Fibroblast of lung (primary cell): Measurements from ENCODE around the gene RANBP9. TPM values are rescaled to one million over a fixed set of nuclear protein-coding genes. Genes with fewer than 3 reads are reported as not detected.

Experiments used
- DNase-seq, 2 donors: peaks; one replicate each; pipeline versions ENCODE4 v3.0.0 to v3.0.0-alpha.2; 2010; ENCODE audit warnings: low read depth in 2 of 2
- H2AFZ ChIP-seq: 2 replicates; pipeline ENCODE4 v1.5.1; 2012; ENCODE audit warnings: low read length, control low read depth, inconsistent platforms
- H3K27ac ChIP-seq: 2 replicates; pipeline ENCODE4 v1.5.1; 2011; ENCODE audit warnings: low read length, control low read depth; ENCODE audit not compliant: insufficient read depth
- H3K27me3 ChIP-seq: 2 replicates; pipeline ENCODE4 v1.5.1; 2011; ENCODE audit warnings: mild to moderate bottlenecking, low read length; ENCODE audit not compliant: control insufficient read depth, insufficient read depth
- H3K36me3 ChIP-seq: 2 replicates; pipeline ENCODE4 v1.5.1; 2011; ENCODE audit warnings: low read length; ENCODE audit not compliant: control insufficient read depth, insufficient read depth
- H3K4me1 ChIP-seq: 2 replicates; pipeline ENCODE4 v1.5.1; 2011; ENCODE audit warnings: low read length; ENCODE audit not compliant: control insufficient read depth, insufficient read depth; ENCODE audit errors: extremely low read depth
- H3K4me2 ChIP-seq: 2 replicates; pipeline ENCODE4 v1.5.1; 2011; ENCODE audit warnings: low read length, control low read depth; ENCODE audit not compliant: insufficient read depth; ENCODE audit errors: extremely low read depth
- H3K4me3 ChIP-seq, 4 experiments: fragments of 200-600 bp in 1 of 4; sonication (generic) in 1 of 4; replicated peaks in 1 of 4; 2 replicates each; pipeline ENCODE4 v1.5.1; 2011 to 2016; ENCODE audit warnings: low read length in 4 of 4, low read depth in 3 of 4, mild to moderate bottlenecking in 3 of 4, control low read depth in 2 of 4, inconsistent platforms in 1 of 4, mixed read lengths in 1 of 4; ENCODE audit not compliant: insufficient read depth in 1 of 4; ENCODE audit errors: control extremely low read depth in 1 of 4
- H3K79me2 ChIP-seq: 2 replicates; pipeline ENCODE4 v1.5.1; 2012; ENCODE audit warnings: mild to moderate bottlenecking, low read length, inconsistent platforms; ENCODE audit not compliant: control insufficient read depth, insufficient read depth
- H3K9ac ChIP-seq: 2 replicates; pipeline ENCODE4 v1.5.1; 2011; ENCODE audit warnings: mild to moderate bottlenecking, low read length, control low read depth; ENCODE audit not compliant: insufficient read depth
- H3K9me3 ChIP-seq: 2 replicates; pipeline ENCODE4 v1.5.1; 2012; ENCODE audit warnings: low read depth, low read length; ENCODE audit not compliant: control insufficient read depth, insufficient read depth
- H4K20me1 ChIP-seq: 2 replicates; pipeline ENCODE4 v1.5.1; 2011; ENCODE audit warnings: low read length; ENCODE audit not compliant: control insufficient read depth, insufficient read depth; ENCODE audit errors: extremely low read depth
- EZH2 ChIP-seq: IDR thresholded peaks from 2 replicates; pipeline ENCODE4 v1.5.1; 2012; ENCODE audit warnings: low read length, control low read depth, mild to moderate bottlenecking; ENCODE audit errors: missing control alignments
- polyA plus RNA-seq, 2 donors: library from polyadenylated mRNA; depleted of rRNA in 1 of 2; stranded (reverse) in 1 of 2; unstranded in 1 of 2; fragments of >200 nt; gene quantifications; 2 replicates each; pipeline ENCODE4 v1.2.1, GENCODE V29; 2011 to 2012; ENCODE audit warnings: missing spikeins in 1 of 2
- total RNA-seq: library from RNA; depleted of rRNA; stranded (reverse); fragments of >200 nt; gene quantifications from 2 replicates; pipeline ENCODE4 v1.2.1, GENCODE V29; 2014
- TF ChIP-seq, protein P1 (sequence below), 2 donors: IDR thresholded peaks in 1 of 2; conservative IDR thresholded peaks in 1 of 2; 1 replicate in 1 of 2; 2 replicates in 1 of 2; pipeline ENCODE4 v1.5.1; 2011 to 2012; ENCODE audit warnings: low read length in 2 of 2, control low read depth in 1 of 2, inconsistent platforms in 1 of 2, low read depth in 1 of 2, mild to moderate bottlenecking in 1 of 2

Gene RANBP9
- total and polyA plus RNA-seq, 2 donors (not counting 1 experiment from before 2014, with no cell fraction given): 46.7 to 48.7 TPM

DNA sequence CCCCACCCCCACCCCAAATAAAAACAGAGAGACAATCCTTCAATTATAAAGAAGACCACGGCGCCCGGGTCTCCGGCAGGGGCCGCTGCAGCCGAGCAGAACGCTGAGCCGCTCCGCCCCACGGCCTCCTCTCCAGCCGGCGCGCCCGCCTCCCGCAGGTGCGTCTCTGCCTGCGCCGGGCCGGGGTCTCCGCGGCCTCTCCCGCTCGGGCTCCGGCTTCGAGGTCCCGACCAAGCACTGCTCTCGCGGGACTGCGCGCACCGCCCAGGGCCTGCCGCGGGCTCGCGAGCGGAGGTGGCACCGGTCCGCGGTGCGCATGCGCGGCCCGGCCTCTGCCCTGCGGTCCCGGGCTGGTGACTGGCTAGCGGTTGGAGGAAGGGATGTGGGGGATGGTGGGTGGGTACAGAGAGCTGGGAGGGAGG is 137.5 kb downstream of the RANBP9 start:
- no peaks in the 10 kb centered on the region for H3K4me1 ChIP-seq
- peak overlapping the region; percentile 56 for H2AFZ ChIP-seq
- H3K4me2 ChIP-seq: no peak overlapping the region
- no peaks in the 10 kb centered on the region for H3K36me3 ChIP-seq
- no peak for TF ChIP-seq EZH2
- TF ChIP-seq, protein P1, sequence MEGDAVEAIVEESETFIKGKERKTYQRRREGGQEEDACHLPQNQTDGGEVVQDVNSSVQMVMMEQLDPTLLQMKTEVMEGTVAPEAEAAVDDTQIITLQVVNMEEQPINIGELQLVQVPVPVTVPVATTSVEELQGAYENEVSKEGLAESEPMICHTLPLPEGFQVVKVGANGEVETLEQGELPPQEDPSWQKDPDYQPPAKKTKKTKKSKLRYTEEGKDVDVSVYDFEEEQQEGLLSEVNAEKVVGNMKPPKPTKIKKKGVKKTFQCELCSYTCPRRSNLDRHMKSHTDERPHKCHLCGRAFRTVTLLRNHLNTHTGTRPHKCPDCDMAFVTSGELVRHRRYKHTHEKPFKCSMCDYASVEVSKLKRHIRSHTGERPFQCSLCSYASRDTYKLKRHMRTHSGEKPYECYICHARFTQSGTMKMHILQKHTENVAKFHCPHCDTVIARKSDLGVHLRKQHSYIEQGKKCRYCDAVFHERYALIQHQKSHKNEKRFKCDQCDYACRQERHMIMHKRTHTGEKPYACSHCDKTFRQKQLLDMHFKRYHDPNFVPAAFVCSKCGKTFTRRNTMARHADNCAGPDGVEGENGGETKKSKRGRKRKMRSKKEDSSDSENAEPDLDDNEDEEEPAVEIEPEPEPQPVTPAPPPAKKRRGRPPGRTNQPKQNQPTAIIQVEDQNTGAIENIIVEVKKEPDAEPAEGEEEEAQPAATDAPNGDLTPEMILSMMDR (conservative IDR thresholded peaks at IDR 0.05 in 1 of 2, IDR thresholded peaks at IDR 0.05 in 1 of 2; ENCODE audit: low read depth in 1 of 2, low read length in 2 of 2): peak; percentile 28 to 42
- H3K27ac ChIP-seq: peak overlapping the region; percentile 55
- no peaks in the 10 kb centered on the region for H3K9me3 ChIP-seq
- peak; percentile 86 to 91 for DNase-seq
- H4K20me1 ChIP-seq: no peaks in the 10 kb centered on the region
- H3K27me3 ChIP-seq: no peaks in the 10 kb centered on the region
- H3K9ac ChIP-seq: peak overlapping the region; percentile 86
- H3K79me2 ChIP-seq: no peaks in the 10 kb centered on the region
- H3K4me3 ChIP-seq: peak overlapping the region; percentile 49 to 86 (median 68)

DNA sequence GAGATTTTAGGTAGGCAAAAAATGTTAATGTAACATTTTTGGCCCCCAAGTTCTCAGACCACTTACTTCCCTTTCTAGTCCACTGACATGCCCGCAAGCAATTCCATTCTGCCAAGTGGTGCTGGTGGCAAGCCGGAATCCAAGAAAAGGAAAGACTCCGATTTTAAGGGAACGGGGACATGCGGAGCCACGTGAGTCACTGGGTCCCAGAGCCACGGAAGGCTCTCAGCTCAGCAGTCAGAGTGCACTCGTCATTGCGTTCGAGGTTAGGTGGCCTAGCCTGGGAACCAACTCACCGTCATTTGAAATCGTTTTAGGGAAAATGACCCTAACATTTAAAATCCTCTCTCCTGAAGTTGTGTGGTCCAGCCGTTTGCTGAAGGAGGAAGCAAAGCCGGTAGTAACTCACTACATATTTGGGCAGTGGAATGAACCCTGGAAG is 137.9 kb downstream of the RANBP9 start:
- DNase-seq: peak; percentile 27 to 52
- Histone ChIP-seq H3K36me3 (no peaks in the 10 kb centered on the region), H2AFZ (peak overlapping the region; percentile 76), H3K27me3 (no peaks in the 10 kb centered on the region), H3K4me1 (no peaks in the 10 kb centered on the region), H3K9me3 (no peaks in the 10 kb centered on the region), H3K9ac (peak overlapping the region; percentile 86), H3K4me2 (peak overlapping the region; percentile 90), H3K27ac (peak overlapping the region; percentile 51), H3K4me3 (peak overlapping the region; percentile 49 to 86 (median 68)), H4K20me1 (no peaks in the 10 kb centered on the region), H3K79me2 (no peaks in the 10 kb centered on the region)
- TF ChIP-seq EZH2: no peak
- TF ChIP-seq, protein P1 (conservative IDR thresholded peaks at IDR 0.05 in 1 of 2, IDR thresholded peaks at IDR 0.05 in 1 of 2; ENCODE audit: low read depth in 1 of 2, low read length in 2 of 2): no peak

DNA sequence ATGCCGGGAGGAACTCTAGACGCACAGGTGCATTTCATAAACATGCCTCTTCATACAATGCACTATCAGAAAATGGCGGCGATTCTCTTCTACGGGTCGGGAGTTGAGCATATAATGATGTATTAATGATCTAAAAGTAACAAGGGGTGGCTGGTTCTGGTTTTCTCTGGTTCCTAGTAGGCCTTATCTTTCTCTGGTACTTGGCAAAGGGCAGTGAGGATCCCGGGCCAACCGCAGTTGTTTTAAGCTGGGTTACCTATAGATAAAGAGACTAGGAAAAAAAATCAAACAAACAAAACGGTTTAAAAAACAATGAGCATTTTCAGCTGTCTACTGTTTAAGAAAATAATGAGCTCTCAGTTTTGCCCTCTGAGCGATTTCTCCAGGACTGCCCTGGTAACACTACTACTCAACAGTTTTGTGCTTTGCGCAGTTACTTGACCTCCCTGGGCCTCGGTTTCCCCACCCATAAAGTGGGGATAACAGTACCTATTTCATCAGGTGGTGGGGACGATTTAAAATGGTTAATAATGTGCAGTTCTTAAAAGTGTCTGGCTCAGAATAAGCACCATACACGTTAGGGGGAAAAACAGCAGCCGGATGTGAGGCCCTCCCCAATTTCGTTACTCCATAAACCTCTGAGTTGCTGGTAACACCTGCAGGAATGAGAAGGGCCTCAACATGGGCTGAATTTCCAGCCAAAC is 138.5 kb downstream of the RANBP9 start:
- H3K27ac ChIP-seq: no peak overlapping the region
- H3K27me3 ChIP-seq: no peaks in the 10 kb centered on the region
- no peak overlapping the region for H2AFZ ChIP-seq
- H4K20me1 ChIP-seq: no peaks in the 10 kb centered on the region
- H3K4me2 ChIP-seq: peak overlapping the region; percentile 90
- H3K79me2 ChIP-seq: no peaks in the 10 kb centered on the region
- H3K36me3 ChIP-seq: no peaks in the 10 kb centered on the region
- no peak for DNase-seq
- no peaks in the 10 kb centered on the region for H3K9me3 ChIP-seq
- TF ChIP-seq, protein P1 (conservative IDR thresholded peaks at IDR 0.05 in 1 of 2, IDR thresholded peaks at IDR 0.05 in 1 of 2; ENCODE audit: low read depth in 1 of 2, low read length in 2 of 2): no peak
- no peak for TF ChIP-seq EZH2
- H3K9ac ChIP-seq: no peak overlapping the region
- H3K4me1 ChIP-seq: no peaks in the 10 kb centered on the region
- peak overlapping the region; percentile 49 to 86 (median 68) for H3K4me3 ChIP-seq
